ENCODE results near the gene ADAMTSL3. TPM values are rescaled to one million over a fixed set of nuclear protein-coding genes. Genes with fewer than 3 reads are reported as not detected.
A peak's percentile ranks its signal among the peaks of the same experiment; 100 is the strongest.

The ADAMTSL3 gene
- total RNA-seq, 1 experiment from 2014 or later, result 1.8 TPM

DNA sequence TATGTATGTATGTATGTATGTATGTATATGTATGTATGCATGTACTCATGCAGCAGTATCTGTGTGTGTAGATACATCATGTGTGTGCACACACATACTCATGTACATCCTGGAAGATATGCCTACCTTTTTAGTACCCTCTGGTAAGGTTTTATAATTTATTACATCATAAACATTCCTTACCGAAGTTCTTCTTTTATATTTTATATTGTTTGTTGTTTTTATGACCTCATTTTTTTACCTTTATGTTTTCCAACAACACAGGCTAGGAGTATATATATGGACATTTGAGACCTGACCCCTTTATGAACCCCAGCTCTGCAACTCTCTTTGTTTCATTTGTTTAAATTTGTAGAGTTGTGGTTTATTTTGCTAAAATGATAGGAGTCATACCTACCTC, 263.5 kb downstream of the ADAMTSL3 start (continued):
- TF ChIP-seq, protein P1, sequence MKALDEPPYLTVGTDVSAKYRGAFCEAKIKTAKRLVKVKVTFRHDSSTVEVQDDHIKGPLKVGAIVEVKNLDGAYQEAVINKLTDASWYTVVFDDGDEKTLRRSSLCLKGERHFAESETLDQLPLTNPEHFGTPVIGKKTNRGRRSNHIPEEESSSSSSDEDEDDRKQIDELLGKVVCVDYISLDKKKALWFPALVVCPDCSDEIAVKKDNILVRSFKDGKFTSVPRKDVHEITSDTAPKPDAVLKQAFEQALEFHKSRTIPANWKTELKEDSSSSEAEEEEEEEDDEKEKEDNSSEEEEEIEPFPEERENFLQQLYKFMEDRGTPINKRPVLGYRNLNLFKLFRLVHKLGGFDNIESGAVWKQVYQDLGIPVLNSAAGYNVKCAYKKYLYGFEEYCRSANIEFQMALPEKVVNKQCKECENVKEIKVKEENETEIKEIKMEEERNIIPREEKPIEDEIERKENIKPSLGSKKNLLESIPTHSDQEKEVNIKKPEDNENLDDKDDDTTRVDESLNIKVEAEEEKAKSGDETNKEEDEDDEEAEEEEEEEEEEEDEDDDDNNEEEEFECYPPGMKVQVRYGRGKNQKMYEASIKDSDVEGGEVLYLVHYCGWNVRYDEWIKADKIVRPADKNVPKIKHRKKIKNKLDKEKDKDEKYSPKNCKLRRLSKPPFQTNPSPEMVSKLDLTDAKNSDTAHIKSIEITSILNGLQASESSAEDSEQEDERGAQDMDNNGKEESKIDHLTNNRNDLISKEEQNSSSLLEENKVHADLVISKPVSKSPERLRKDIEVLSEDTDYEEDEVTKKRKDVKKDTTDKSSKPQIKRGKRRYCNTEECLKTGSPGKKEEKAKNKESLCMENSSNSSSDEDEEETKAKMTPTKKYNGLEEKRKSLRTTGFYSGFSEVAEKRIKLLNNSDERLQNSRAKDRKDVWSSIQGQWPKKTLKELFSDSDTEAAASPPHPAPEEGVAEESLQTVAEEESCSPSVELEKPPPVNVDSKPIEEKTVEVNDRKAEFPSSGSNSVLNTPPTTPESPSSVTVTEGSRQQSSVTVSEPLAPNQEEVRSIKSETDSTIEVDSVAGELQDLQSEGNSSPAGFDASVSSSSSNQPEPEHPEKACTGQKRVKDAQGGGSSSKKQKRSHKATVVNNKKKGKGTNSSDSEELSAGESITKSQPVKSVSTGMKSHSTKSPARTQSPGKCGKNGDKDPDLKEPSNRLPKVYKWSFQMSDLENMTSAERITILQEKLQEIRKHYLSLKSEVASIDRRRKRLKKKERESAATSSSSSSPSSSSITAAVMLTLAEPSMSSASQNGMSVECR (CRISPR knock-in tag; IDR thresholded peaks at IDR 0.05; ENCODE audit: borderline replicate concordance), result no peak
- no peak for TF ChIP-seq ETV6 (CRISPR knock-in tag; IDR thresholded peaks at IDR 0.05)
- TF ChIP-seq, protein P2, sequence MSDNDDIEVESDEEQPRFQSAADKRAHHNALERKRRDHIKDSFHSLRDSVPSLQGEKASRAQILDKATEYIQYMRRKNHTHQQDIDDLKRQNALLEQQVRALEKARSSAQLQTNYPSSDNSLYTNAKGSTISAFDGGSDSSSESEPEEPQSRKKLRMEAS (CRISPR knock-in tag; IDR thresholded peaks at IDR 0.05), result no peak
- no peak for TF ChIP-seq NFE2L1 (CRISPR knock-in tag; IDR thresholded peaks at IDR 0.05)
- no peak for TF ChIP-seq JAZF1 (CRISPR knock-in tag; IDR thresholded peaks at IDR 0.05)
- no peak for TF ChIP-seq MYBL2 (CRISPR knock-in tag; IDR thresholded peaks at IDR 0.05)
- TF ChIP-seq GRHL2 (CRISPR knock-in tag; IDR thresholded peaks at IDR 0.05; ENCODE audit: insufficient replicate concordance, severe bottlenecking), result no peak
- no peak for TF ChIP-seq TCF7 (CRISPR knock-in tag; IDR thresholded peaks at IDR 0.05; ENCODE audit: low read depth)

DNA sequence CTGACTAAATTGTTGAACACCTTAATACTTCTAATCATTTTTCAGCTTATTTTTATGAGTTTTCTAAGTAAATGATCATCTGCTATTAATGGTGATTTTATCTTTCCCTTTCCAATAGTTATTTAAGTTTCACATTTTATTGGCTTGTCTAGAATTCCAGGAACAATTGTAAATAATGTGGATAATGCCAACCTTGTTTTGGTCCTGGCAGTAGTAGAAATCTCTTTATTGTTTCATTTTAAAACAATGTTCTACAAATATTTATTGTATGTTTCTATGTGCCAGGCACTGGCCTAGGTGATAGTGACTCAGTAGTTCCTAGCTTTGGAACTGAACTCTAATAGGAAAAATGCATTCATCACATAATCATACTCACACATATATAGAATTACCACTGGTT, 264.1 kb downstream of the ADAMTSL3 start:
- DNase-seq (ENCODE audit: low spot score), result no peak
- peaks cover 18% of the 10 kb centered on the region for H3K4me1 Mint-ChIP-seq
- ChIA-PET POLR2A (no interaction called here), CTCF (no interaction called here)
- no peak for ATAC-seq
- peaks cover 8% of the 10 kb centered on the region for H3K9me3 Mint-ChIP-seq
- peak overlapping the region; percentile 6; the same call in 1 of the 2 replicates for H3K4me3 Mint-ChIP-seq
- no peak overlapping the region for H3K27ac Mint-ChIP-seq
- no peaks in the 10 kb centered on the region for H3K36me3 Mint-ChIP-seq
- H3K27me3 Mint-ChIP-seq (ENCODE audit: low read depth), result no peaks in the 10 kb centered on the region
- TF ChIP-seq KAT7 (CRISPR knock-in tag; IDR thresholded peaks at IDR 0.05; ENCODE audit: borderline replicate concordance) (no peak), NFE2L1 (CRISPR knock-in tag; IDR thresholded peaks at IDR 0.05) (no peak), ETV6 (CRISPR knock-in tag; IDR thresholded peaks at IDR 0.05) (no peak), GRHL2 (CRISPR knock-in tag; IDR thresholded peaks at IDR 0.05; ENCODE audit: insufficient replicate concordance, severe bottlenecking) (no peak), RORB (CRISPR knock-in tag; IDR thresholded peaks at IDR 0.05) (no peak), ZNF423 (CRISPR knock-in tag; IDR thresholded peaks at IDR 0.05) (no peak), IRF2 (CRISPR knock-in tag; IDR thresholded peaks at IDR 0.05; ENCODE audit: borderline replicate concordance, low read depth) (no peak), ZNF121 (CRISPR knock-in tag; IDR thresholded peaks at IDR 0.05) (no peak), CREM (CRISPR knock-in tag; IDR thresholded peaks at IDR 0.05) (no peak), CBFB (CRISPR knock-in tag; IDR thresholded peaks at IDR 0.05; ENCODE audit: low read depth) (no peak), FOXJ3 (CRISPR knock-in tag; IDR thresholded peaks at IDR 0.05; ENCODE audit: borderline replicate concordance) (no peak), NR3C1 (CRISPR knock-in tag; conservative IDR thresholded peaks at IDR 0.05; ENCODE audit: low read depth) (no peak)
- TF ChIP-seq, protein P3, sequence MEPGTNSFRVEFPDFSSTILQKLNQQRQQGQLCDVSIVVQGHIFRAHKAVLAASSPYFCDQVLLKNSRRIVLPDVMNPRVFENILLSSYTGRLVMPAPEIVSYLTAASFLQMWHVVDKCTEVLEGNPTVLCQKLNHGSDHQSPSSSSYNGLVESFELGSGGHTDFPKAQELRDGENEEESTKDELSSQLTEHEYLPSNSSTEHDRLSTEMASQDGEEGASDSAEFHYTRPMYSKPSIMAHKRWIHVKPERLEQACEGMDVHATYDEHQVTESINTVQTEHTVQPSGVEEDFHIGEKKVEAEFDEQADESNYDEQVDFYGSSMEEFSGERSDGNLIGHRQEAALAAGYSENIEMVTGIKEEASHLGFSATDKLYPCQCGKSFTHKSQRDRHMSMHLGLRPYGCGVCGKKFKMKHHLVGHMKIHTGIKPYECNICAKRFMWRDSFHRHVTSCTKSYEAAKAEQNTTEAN (CRISPR knock-in tag; IDR thresholded peaks at IDR 0.05), result no peak
- TF ChIP-seq, protein P4, sequence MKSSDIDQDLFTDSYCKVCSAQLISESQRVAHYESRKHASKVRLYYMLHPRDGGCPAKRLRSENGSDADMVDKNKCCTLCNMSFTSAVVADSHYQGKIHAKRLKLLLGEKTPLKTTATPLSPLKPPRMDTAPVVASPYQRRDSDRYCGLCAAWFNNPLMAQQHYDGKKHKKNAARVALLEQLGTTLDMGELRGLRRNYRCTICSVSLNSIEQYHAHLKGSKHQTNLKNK (CRISPR knock-in tag; IDR thresholded peaks at IDR 0.05), result no peak
- TF ChIP-seq, protein P5, sequence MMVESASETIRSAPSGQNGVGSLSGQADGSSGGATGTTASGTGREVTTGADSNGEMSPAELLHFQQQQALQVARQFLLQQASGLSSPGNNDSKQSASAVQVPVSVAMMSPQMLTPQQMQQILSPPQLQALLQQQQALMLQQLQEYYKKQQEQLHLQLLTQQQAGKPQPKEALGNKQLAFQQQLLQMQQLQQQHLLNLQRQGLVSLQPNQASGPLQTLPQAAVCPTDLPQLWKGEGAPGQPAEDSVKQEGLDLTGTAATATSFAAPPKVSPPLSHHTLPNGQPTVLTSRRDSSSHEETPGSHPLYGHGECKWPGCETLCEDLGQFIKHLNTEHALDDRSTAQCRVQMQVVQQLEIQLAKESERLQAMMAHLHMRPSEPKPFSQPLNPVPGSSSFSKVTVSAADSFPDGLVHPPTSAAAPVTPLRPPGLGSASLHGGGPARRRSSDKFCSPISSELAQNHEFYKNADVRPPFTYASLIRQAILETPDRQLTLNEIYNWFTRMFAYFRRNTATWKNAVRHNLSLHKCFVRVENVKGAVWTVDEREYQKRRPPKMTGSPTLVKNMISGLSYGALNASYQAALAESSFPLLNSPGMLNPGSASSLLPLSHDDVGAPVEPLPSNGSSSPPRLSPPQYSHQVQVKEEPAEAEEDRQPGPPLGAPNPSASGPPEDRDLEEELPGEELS (CRISPR knock-in tag; IDR thresholded peaks at IDR 0.05), result no peak
- TF ChIP-seq, protein P2 (CRISPR knock-in tag; IDR thresholded peaks at IDR 0.05), result no peak
- TF ChIP-seq, protein P6, sequence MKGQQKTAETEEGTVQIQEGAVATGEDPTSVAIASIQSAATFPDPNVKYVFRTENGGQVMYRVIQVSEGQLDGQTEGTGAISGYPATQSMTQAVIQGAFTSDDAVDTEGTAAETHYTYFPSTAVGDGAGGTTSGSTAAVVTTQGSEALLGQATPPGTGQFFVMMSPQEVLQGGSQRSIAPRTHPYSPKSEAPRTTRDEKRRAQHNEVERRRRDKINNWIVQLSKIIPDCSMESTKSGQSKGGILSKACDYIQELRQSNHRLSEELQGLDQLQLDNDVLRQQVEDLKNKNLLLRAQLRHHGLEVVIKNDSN (CRISPR knock-in tag; IDR thresholded peaks at IDR 0.05), result no peak
- TF ChIP-seq, protein P7, sequence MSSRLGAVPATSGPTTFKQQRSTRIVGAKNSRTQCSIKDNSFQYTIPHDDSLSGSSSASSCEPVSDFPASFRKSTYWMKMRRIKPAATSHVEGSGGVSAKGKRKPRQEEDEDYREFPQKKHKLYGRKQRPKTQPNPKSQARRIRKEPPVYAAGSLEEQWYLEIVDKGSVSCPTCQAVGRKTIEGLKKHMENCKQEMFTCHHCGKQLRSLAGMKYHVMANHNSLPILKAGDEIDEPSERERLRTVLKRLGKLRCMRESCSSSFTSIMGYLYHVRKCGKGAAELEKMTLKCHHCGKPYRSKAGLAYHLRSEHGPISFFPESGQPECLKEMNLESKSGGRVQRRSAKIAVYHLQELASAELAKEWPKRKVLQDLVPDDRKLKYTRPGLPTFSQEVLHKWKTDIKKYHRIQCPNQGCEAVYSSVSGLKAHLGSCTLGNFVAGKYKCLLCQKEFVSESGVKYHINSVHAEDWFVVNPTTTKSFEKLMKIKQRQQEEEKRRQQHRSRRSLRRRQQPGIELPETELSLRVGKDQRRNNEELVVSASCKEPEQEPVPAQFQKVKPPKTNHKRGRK (CRISPR knock-in tag; IDR thresholded peaks at IDR 0.05; ENCODE audit: borderline replicate concordance), result no peak
- TF ChIP-seq, protein P8, sequence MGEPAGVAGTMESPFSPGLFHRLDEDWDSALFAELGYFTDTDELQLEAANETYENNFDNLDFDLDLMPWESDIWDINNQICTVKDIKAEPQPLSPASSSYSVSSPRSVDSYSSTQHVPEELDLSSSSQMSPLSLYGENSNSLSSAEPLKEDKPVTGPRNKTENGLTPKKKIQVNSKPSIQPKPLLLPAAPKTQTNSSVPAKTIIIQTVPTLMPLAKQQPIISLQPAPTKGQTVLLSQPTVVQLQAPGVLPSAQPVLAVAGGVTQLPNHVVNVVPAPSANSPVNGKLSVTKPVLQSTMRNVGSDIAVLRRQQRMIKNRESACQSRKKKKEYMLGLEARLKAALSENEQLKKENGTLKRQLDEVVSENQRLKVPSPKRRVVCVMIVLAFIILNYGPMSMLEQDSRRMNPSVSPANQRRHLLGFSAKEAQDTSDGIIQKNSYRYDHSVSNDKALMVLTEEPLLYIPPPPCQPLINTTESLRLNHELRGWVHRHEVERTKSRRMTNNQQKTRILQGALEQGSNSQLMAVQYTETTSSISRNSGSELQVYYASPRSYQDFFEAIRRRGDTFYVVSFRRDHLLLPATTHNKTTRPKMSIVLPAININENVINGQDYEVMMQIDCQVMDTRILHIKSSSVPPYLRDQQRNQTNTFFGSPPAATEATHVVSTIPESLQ (CRISPR knock-in tag; IDR thresholded peaks at IDR 0.05), result no peak
